OCI-LY3 (cell line): Measurements from ENCODE around the gene SLC35B2.
A peak's percentile ranks its signal among the peaks of the same experiment; 100 is the strongest.

Experiments
- H2AFZ ChIP-seq: fragments of 200-600, 300-600 bp; shearing (Covaris generic); 2 replicates; pipeline ENCODE4 v1.6.0; 2014; ENCODE audit warnings: antibody characterized with exemption, low read depth, low read length
- H3K27ac ChIP-seq: fragments of 200-600, 300-600 bp; sonication (generic); 2 replicates; pipeline ENCODE4 v1.5.1; 2014; ENCODE audit warnings: mild to moderate bottlenecking, low read length, moderate library complexity, mixed read lengths
- H3K27me3 ChIP-seq: fragments of 200-600, 300-600 bp; sonication (generic); 2 replicates; pipeline ENCODE4 v1.6.1; 2014; ENCODE audit warnings: low read depth, low read length, mixed read lengths
- H3K36me3 ChIP-seq: fragments of 200-600, 300-600 bp; sonication (generic); replicated peaks from 2 replicates; pipeline ENCODE3; 2014; ENCODE audit warnings: low read depth, low read length, mixed read lengths
- H3K4me1 ChIP-seq: fragments of 300-600, 200-600 bp; sonication (generic); 2 replicates; pipeline ENCODE4 v1.6.1; 2014; ENCODE audit warnings: low read length, mixed read lengths
- H3K4me2 ChIP-seq: fragments of 200-600, 300-600 bp; sonication (generic); 2 replicates; pipeline ENCODE4 v1.6.1; 2014; ENCODE audit warnings: low read length, mixed read lengths
- H3K4me3 ChIP-seq: fragments of 300-600, 200-600 bp; sonication (generic); 2 replicates; pipeline ENCODE4 v1.5.1; 2014; ENCODE audit warnings: antibody characterized with exemption, mild to moderate bottlenecking, low read length, moderate library complexity
- H3K79me2 ChIP-seq: fragments of 300-600, 200-600 bp; shearing (Covaris generic); 2 replicates; pipeline ENCODE4 v1.6.1; 2014; ENCODE audit warnings: mild to moderate bottlenecking, low read length, mixed read lengths
- H3K9ac ChIP-seq: fragments of 300-600, 200-600 bp; shearing (Covaris generic); 2 replicates; pipeline ENCODE4 v1.6.0; 2014; ENCODE audit warnings: mild to moderate bottlenecking, low read length, moderate library complexity
- H3K9me3 ChIP-seq: fragments of 200-600, 300-600 bp; shearing (Covaris generic); 2 replicates; pipeline ENCODE4 v1.6.1; 2014; ENCODE audit warnings: low read length, mixed read lengths; ENCODE audit not compliant: insufficient read depth
- H4K20me1 ChIP-seq: fragments of 200-600, 300-600 bp; sonication (generic); 2 replicates; pipeline ENCODE4 v1.6.1; 2016; ENCODE audit warnings: low read length, mixed read lengths; ENCODE audit not compliant: insufficient read depth
- CTCF ChIP-seq: fragments of 200-600, 300-600 bp; sonication (generic); IDR thresholded peaks from 2 replicates; pipeline ENCODE4 v1.5.1; 2014; ENCODE audit warnings: antibody characterized with exemption, low read length, low read depth
- EZH2phosphoT487 ChIP-seq: fragments of 200-600 bp; shearing (Covaris generic); IDR thresholded peaks from 2 replicates; pipeline ENCODE4 v1.6.1; 2018; ENCODE audit warnings: antibody characterized with exemption, mixed run types, low read depth

SLC35B2 gene

GRCh38 chr6:44257025-44257752 lies at the start of gene SLC35B2:
Gene SLC35B2, minus strand, starts transcription at chr6:44257528. Its CDS starts 118 bp downstream, at chr6:44257410.
- H3K9me3 ChIP-seq, result no peaks in the 10 kb centered on the region
- peak within 1 kb of the TSS; percentile 84 for H3K4me3 ChIP-seq
- no peak within 1 kb of the TSS; the same call in 1 of the 2 replicates for H2AFZ ChIP-seq
- H4K20me1 ChIP-seq, result peaks cover 46% of the 10 kb centered on the region
- peaks cover 68% of the 10 kb centered on the region for H3K36me3 ChIP-seq
- no peaks in the 10 kb centered on the region for H3K27me3 ChIP-seq
- peaks cover 60% of the 10 kb centered on the region for H3K4me1 ChIP-seq
- peaks cover 59% of the 10 kb centered on the region for H3K79me2 ChIP-seq
- H3K4me2 ChIP-seq, result peak within 1 kb of the TSS; percentile 99
- peak within 1 kb of the TSS; percentile 99 for H3K9ac ChIP-seq
- H3K27ac ChIP-seq, result peak within 1 kb of the TSS; percentile 94
- TF ChIP-seq CTCF, result peak; percentile 62
- TF ChIP-seq EZH2phosphoT487, result no peak

GRCh38 chr6:44306710-44307109 lies 49.4 kb upstream of the SLC35B2 start:
- TF ChIP-seq EZH2phosphoT487, result no peak
- TF ChIP-seq CTCF, result no peak
- H3K36me3 ChIP-seq, result peaks cover 91% of the 10 kb centered on the region
- H3K79me2 ChIP-seq, result peaks cover 3% of the 10 kb centered on the region
- H3K4me2 ChIP-seq, result no peak overlapping the region
- H3K4me3 ChIP-seq, result no peak overlapping the region
- no peaks in the 10 kb centered on the region; the same call in 1 of the 2 replicates for H3K4me1 ChIP-seq
- H4K20me1 ChIP-seq, result peaks cover 3% of the 10 kb centered on the region; the same call in 1 of the 2 replicates
- no peak overlapping the region for H3K9ac ChIP-seq
- H3K27me3 ChIP-seq, result no peaks in the 10 kb centered on the region
- H3K9me3 ChIP-seq, result no peaks in the 10 kb centered on the region
- H3K27ac ChIP-seq, result no peak overlapping the region
- no peak overlapping the region for H2AFZ ChIP-seq

- Histone ChIP-seq H4K20me1 (peaks cover 3% of the 10 kb centered on the region; the same call in 1 of the 2 replicates), H3K9me3 (no peaks in the 10 kb centered on the region), H3K4me2 (no peak overlapping the region), H3K4me3 (no peak overlapping the region), H2AFZ (no peak overlapping the region), H3K27ac (no peak overlapping the region), H3K79me2 (no peaks in the 10 kb centered on the region), H3K4me1 (no peaks in the 10 kb centered on the region), H3K27me3 (no peaks in the 10 kb centered on the region), H3K9ac (no peak overlapping the region), H3K36me3 (peaks cover 91% of the 10 kb centered on the region)
- TF ChIP-seq CTCF, result no peak
- TF ChIP-seq EZH2phosphoT487, result no peak
Measured at GRCh38 chr6:44305200-44305725, 47.9 kb upstream of the SLC35B2 start.

GRCh38 chr6:44304282-44305199 lies 47.2 kb upstream of the SLC35B2 start:
- Histone ChIP-seq H3K9me3 (no peaks in the 10 kb centered on the region), H3K9ac (no peak overlapping the region), H3K4me2 (no peak overlapping the region), H3K4me1 (no peaks in the 10 kb centered on the region), H3K79me2 (no peaks in the 10 kb centered on the region), H3K27ac (no peak overlapping the region), H3K4me3 (no peak overlapping the region), H2AFZ (no peak overlapping the region), H4K20me1 (peaks cover 3% of the 10 kb centered on the region; the same call in 1 of the 2 replicates), H3K36me3 (peaks cover 86% of the 10 kb centered on the region), H3K27me3 (no peaks in the 10 kb centered on the region)
- no peak for TF ChIP-seq EZH2phosphoT487
- TF ChIP-seq CTCF, result peak; percentile 87
